ENCODE measurements around the gene PERP. TPM values are rescaled to one million over a fixed set of nuclear protein-coding genes. Genes with fewer than 3 reads are reported as not detected.

PERP gene
- total RNA-seq = 10 to 100 TPM; 49.5 to 73.4 (median 53.6) TPM
- 10 to 100 TPM; 41.0 to 54.2 TPM for polyA plus RNA-seq
- long read RNA-seq, donor 1, full-length matches to known transcripts = 376 of 408 reads
- long read RNA-seq, donor 1, partial matches to known transcripts = 3 of 408 reads
- long read RNA-seq, donor 1, other reads (novel, unspliced or antisense) = 29 of 408 reads
- long read RNA-seq, donor 2, full-length matches to known transcripts = 980 of 1,032 reads
- long read RNA-seq, donor 2, partial matches to known transcripts = 28 of 1,032 reads
- long read RNA-seq, donor 2, other reads (novel, unspliced or antisense) = 24 of 1,032 reads
- long read RNA-seq, donor 3, full-length matches to known transcripts = 249 of 277 reads
- long read RNA-seq, donor 3, partial matches to known transcripts = 3 of 277 reads
- long read RNA-seq, donor 3, other reads (novel, unspliced or antisense) = 25 of 277 reads

DNA sequence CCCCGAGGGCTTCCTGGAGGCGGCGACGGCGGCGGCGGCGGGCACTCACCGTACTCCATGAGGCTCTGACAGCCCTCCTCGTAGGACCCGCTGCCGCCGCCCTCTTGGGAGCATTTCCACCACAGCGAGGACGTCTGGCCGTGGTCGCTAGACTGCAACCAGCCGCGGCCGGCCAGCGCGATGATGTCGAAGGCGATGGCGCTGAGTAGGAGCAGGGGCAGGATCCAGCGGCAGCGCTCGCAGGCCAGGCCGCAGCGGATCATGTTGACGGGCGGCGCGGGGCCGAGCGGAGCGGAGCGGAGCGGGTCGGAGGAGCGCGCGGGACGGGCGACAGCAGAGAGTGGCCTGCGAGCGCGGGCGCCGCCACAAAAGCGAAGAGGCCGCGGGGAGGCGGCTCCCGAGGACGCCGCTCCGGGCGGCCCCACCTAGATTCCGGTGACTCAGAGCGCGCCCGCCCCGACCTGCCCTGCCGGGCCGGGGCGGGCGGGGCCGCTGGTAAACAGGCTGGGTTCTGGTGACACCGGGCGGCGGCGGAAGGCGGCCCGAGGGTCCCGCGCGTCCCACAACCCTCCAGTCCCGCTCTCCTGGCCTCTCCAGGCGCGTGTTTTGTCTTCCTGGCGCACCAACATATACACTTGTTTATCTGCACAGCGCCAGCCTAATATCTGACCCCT, at the start of gene PERP:
PERP (minus strand) TSS at position 342 of the 674 bp plus-strand sequence; CDS start at position 263, 79 bp downstream.
- Histone ChIP-seq H3K4me3 (peak within 1 kb of the TSS; percentile 52 to 92 (median 73)), H3K9me3 (no peaks in the 10 kb centered on the region), H3K27me3 (peaks cover 0 to 43% (median 5%) of the 10 kb centered on the region in 9 donors), H3K36me3 (no peaks in the 10 kb centered on the region), H3K4me1 (peaks cover 0 to 19% (median 6%) of the 10 kb centered on the region in 12 donors), H3K27ac (peak within 1 kb of the TSS; percentile 19 to 92 (median 82))
- TF ChIP-seq POLR2A (IDR thresholded peaks at IDR 0.05) = peak in 1 of 2 donors; percentile 60
- TF ChIP-seq, protein P1, sequence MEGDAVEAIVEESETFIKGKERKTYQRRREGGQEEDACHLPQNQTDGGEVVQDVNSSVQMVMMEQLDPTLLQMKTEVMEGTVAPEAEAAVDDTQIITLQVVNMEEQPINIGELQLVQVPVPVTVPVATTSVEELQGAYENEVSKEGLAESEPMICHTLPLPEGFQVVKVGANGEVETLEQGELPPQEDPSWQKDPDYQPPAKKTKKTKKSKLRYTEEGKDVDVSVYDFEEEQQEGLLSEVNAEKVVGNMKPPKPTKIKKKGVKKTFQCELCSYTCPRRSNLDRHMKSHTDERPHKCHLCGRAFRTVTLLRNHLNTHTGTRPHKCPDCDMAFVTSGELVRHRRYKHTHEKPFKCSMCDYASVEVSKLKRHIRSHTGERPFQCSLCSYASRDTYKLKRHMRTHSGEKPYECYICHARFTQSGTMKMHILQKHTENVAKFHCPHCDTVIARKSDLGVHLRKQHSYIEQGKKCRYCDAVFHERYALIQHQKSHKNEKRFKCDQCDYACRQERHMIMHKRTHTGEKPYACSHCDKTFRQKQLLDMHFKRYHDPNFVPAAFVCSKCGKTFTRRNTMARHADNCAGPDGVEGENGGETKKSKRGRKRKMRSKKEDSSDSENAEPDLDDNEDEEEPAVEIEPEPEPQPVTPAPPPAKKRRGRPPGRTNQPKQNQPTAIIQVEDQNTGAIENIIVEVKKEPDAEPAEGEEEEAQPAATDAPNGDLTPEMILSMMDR (IDR thresholded peaks at IDR 0.05) = peak in 5 of 12 donors; percentile 3 to 20 (median 8)
- intact Hi-C loops (cut with DNase I) = loop anchor here in 7 of 10 donors (2.0 to 10.0 kb wide), 6 partner anchors 102 to 402 kb away; partner anchors contain the start of genes TNFAIP3 (in 2 of the 7) and HEBP2 (in 1 of the 7)
- DNase-seq (peak; percentile 67 to 81 (median 69)), ATAC-seq (peak; percentile 71 to 95 (median 90))
- 0 to 1% (median 1%) methylated on average over 9 to 83 of the region's 83 CpGs for WGBS, 4 donors

DNA sequence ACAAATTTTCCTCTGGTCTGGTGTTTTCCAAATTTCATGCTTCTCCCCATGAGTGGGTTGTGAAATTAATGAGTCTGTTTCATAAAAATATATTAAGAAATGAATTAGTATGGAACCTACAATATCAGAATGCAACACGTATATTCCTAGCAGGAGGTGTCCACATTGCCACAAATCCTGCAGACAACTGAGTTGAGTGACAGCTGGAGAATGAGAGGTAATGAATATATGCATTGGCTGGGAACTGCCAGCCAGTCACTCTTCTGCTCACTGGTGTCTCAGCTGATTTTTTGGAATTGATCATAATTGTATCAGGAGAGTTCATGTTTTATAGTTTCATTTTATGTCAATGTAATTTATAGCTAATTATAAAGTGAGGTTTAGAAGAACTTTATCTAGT, 48.2 kb upstream of the PERP start:
- TF ChIP-seq, protein P1 (IDR thresholded peaks at IDR 0.05) = no peak
- no peak for TF ChIP-seq POLR2A (IDR thresholded peaks at IDR 0.05)
- H3K4me3 ChIP-seq = no peak overlapping the region
- peaks cover 0 to 19% (median 2%) of the 10 kb centered on the region in 12 donors for H3K9me3 ChIP-seq
- ATAC-seq (no peak), DNase-seq (no peak)
- intact Hi-C loops (cut with DNase I) = no loop called here
- H3K36me3 ChIP-seq = no peaks in the 10 kb centered on the region
- no peak overlapping the region for H3K27ac ChIP-seq
- H3K4me1 ChIP-seq = peaks cover 0 to under 1% (median 0%) of the 10 kb centered on the region in 12 donors
- H3K27me3 ChIP-seq = peaks cover 0 to 25% (median 0%) of the 10 kb centered on the region in 9 donors
- WGBS, 4 donors = 62 to 79% (median 72%) methylated on average over 1 of the region's 1 CpG

DNA sequence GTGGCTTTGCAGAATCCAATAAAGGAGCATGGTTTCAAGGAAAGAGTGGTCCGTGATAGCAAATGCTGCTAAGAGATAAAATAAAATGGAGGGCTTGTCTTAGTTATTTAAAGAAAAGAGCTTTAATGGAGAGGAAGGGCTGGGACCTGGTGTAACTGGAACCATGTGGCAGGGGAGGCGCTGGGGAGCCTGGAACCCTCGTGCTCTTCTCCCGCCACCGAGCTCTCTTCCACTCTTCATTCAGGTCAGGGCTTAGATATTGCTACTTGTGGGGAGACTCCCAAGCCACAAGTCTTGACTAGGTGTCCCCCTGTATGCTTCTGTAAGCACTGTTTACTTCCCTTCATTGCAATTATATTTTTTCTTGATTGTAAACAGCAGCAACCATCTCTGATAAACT, 39.3 kb upstream of the PERP start:
- Histone ChIP-seq H3K36me3 (no peaks in the 10 kb centered on the region), H3K27ac (no peak overlapping the region), H3K4me3 (no peak overlapping the region), H3K27me3 (peaks cover 0 to 12% (median 0%) of the 10 kb centered on the region in 9 donors), H3K4me1 (no peaks in the 10 kb centered on the region), H3K9me3 (no peaks in the 10 kb centered on the region)
- intact Hi-C loops (cut with DNase I) = no loop called here
- no peak for TF ChIP-seq POLR2A (IDR thresholded peaks at IDR 0.05)
- TF ChIP-seq, protein P1 (IDR thresholded peaks at IDR 0.05) = no peak
- ATAC-seq = no peak
- WGBS, 4 donors = 81 to 85% (median 82%) methylated on average over 5 of the region's 5 CpGs
- DNase-seq = no peak

DNA sequence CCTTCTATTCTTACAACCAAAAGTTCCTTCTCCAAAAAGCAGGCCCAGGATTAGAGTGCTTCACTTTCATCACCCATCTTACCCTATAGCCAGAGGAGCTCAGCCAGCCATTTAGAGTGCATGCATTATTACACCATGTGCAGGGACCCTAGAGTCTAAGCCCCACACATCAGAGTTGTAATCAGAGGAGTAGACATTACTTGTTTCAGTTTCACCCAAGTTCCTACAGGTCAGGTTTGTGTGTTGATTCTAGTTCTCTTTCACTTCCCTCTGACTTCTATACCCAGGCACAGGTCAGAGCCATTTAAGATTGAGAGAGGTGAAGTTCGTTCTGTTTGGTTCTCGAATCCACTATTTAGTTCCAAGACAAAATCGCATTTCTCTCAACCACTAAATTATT, 38.2 kb upstream of the PERP start:
- no peak overlapping the region for H3K27ac ChIP-seq
- no peak for DNase-seq
- no peaks in the 10 kb centered on the region for H3K4me1 ChIP-seq
- H3K27me3 ChIP-seq = peaks cover 0 to 10% (median 0%) of the 10 kb centered on the region in 9 donors
- WGBS, 4 donors = 87 to 92% (median 88%) methylated on average over 3 of the region's 3 CpGs
- no peaks in the 10 kb centered on the region for H3K9me3 ChIP-seq
- H3K4me3 ChIP-seq = no peak overlapping the region
- no peaks in the 10 kb centered on the region for H3K36me3 ChIP-seq
- ATAC-seq = no peak
- intact Hi-C loops (cut with DNase I) = no loop called here
- TF ChIP-seq, protein P1 (IDR thresholded peaks at IDR 0.05) = no peak
- no peak for TF ChIP-seq POLR2A (IDR thresholded peaks at IDR 0.05)
